Nucleus accumbens (tissue), 56 donors: ENCODE results near the gene VSIG10.
"Not testable (repeated sequence)": the region's sequence is repeated elsewhere in the genome, so short reads cannot be mapped to it uniquely, and the experiment has no call there.

Experiments used
- DNase-seq, 56 donors: peaks; one replicate each; lab custom pipeline; 2025; lab: John Stamatoyannopoulos, UW

VSIG10 gene

DNA sequence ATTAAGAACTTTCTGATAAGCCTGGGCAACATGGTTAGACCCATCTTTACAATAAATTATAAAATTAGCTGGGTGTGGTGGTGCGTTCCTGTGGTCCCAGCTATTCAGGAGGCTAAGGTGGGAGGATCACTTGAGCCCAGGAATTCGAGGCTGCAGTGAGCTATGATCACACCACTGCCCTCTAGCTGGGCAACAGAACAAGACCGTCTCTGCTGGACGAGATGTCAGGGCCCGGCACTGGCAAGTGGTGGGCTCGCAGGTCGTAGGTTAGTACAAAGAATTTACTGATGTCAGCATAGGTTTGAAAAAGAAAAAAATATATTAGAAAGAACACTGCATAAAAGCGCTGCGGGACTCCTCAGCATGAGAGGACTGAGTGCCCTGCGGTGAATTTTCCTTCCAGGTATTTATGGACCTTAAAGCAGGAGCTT is 15.7 kb upstream of the VSIG10 start:
- no peak for DNase-seq

DNA sequence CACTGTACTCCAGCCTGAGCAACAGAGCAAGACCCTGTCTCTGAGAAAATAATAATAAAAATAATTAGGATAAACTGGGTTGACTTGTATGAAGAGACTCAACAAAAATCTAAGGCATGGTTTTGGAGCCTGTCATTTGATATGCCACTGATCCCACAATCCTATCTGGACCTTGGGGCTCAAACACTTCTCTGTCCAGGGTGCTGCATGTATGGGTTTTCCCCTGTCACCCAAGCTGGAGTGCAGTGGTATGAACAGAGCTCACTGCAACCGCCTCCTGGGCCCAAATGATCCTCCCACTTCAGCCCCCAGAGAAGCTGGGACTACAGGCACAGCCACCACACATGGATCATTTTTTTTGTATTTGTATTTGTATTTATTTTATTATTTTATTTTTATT is 5.3 kb upstream of the VSIG10 start:
- no peak for DNase-seq

DNA sequence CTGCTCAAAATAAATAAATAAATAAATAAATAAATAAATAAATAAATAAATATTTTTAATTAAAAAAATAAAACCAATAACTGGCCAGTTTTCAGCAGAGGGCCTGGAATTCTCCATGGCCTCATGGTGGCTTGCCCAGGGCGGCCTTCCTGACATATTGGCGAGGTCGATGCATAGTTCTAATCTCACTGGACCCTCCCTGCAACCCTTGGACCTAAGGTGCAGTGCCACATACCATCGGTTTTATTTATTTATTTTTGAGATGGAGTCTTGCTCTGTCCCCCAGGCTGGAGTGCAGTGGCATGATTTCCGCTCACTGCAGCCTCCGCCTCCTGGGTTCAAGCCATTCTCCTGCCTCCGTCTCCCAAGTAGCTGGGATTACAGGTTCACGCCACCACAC is 3.9 kb upstream of the VSIG10 start:
- DNase-seq, result no peak

DNA sequence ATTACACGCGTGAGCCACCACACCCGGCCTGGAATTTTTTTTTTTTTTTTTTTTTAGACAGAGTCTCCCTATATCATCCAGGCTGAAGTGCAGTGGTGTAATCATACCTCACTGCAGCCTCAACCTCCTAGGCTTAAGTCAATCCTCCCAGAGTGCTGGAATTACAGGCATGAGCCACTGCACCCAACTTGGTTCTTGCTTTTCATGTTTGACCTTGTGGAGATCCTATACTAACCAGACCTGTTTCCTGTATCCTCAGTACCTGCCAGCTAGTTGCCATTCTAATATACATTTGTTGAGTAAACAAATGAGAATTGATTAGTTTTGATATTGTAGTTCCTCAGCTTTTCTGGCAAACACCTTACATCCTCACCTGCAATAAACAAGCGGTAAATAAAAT is 3.2 kb upstream of the VSIG10 start:
- no peak for DNase-seq

GRCh38 chr12:118103201-118103600 is 610 bp downstream of the VSIG10 start:
- peak in 17 of 56 donors; percentile 3 to 33 (median 22) for DNase-seq

DNA sequence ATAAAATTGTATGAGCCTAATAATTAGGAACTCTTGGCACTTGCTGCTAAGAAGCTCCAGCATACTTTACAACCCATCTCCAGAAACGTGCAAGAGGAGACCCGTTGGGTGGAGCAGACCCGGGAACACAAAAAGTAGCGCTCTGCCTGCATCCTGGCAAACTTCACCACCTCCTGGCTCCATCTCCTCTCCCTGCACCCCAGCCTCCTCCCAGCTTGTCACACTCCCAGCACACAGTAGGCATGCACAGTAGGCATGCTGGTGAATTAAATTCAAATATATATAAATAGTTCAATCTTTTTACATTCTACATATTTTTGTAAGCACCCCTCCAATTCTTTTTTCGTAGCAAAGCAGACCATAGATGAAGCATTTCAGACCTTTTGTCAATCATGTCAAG is 1.2 kb downstream of the VSIG10 start:
- no peak for DNase-seq

DNA sequence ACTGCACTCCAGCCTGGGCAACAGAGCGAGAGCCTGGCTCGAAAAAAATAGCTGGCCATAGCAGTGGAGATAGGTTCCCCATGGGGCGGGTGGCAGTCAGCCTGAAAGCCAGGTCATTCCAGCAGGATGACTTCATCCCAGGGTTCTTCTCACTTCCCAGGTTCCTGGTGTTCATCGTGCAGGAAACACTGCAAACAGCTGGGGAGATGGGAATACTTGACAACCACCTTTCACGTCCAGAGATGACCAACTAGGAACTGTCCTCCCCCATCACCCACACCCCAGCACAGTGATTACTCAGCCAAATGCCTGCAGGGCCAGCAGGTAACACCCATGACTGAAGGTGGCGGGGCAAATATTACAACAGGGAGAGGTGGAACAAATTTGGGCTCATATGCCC is 1.7 kb downstream of the VSIG10 start:
- no peak for DNase-seq

DNA sequence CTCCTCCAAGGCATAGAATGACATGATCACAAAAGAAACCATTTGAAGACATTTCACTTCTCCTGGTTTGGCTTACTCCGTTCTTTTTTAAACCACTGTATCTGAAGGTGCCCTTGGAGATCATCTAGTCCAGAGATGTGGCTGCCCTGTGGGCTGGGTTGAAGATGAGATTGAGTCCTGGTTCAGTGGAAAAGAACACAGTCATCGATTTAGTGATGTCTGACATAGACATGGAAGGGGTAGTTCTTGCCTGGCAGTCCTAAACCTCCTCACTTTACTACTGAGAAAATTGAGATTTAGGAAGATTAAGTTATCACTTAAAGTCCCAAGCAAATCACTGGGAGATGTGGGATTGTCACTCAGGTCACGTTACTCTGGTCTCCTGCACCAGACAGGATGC is 2.8 kb downstream of the VSIG10 start:
- DNase-seq, result no peak

DNA sequence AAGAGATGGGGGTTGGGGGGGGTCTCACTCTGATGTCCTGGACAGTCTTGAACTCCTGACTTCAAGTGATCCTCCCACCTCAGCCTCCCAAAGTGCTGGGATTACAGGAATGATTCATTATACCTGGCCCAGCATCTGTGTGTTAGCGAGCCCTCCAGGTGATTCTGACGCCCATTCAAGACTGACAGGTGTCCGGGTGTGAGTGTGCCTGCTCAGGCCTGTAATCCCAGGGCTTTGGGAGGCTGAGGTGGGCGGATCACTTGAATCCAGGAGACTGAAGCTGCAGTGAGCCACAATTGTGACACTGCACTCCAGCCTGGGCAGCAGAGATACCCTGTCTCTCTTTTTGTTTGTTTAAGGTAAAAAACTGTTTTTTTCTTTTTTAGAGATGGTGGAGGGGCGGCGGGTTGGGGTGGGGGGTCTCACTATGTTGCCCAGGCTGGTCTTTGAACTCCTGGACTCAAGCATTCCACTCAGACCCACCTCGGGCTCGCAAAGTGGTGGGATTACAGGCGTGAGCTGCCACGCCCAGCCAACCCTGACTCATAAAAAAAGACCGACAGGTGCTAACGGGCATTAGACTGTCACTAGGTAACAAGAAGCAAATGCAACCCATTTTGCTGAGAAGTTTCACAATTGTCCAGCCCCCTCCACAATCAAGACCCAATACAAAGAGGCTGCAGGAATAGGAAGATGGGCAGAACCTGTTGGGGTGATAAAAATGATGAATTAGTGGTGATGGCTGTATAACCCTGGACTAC is 4.7 kb downstream of the VSIG10 start:
- DNase-seq, result no peak

GRCh38 chr12:118098401-118098800 is 5.4 kb downstream of the VSIG10 start:
- no peak for DNase-seq

DNA sequence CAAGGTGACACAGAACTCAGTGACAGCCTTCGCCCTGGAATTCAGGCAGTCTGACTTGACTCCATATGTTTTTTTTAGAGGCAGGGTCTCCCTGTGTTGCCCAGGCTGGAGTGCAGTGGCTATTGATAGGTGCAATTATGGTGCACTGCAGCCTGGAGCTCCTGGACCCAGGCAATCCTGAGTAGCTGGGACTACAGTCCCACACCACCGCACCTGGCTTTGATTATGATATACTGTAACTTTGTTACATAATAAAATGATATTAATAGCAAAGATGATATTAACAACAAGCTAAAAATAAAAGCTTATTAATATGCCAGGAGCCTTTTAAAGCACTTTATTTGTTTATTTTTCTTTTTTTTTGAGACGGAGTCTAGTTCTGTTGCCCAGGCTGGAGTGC is 9.8 kb downstream of the VSIG10 start:
- no peak for DNase-seq

DNA sequence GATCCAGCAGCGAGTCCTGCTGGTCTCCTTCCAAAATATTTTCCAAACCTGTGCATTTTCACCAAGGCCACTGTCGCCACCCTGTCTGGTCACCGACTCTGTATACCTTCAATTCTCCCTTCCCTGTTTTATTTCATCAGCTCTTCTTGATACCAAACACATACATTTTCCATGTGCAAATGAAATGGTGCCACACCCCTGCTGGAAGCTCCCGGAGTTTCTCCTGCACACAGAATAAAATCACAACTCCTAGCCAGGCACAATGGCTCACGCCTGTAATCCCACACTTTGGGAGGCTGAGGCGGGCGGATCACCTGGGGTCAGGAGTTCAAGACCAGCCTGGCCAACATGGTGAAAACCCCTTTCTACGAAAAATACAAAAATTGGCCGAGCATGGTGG is 14.0 kb downstream of the VSIG10 start:
- DNase-seq, result no peak

GRCh38 chr12:118082161-118082560 is 21.6 kb downstream of the VSIG10 start:
- no peak for DNase-seq

DNA sequence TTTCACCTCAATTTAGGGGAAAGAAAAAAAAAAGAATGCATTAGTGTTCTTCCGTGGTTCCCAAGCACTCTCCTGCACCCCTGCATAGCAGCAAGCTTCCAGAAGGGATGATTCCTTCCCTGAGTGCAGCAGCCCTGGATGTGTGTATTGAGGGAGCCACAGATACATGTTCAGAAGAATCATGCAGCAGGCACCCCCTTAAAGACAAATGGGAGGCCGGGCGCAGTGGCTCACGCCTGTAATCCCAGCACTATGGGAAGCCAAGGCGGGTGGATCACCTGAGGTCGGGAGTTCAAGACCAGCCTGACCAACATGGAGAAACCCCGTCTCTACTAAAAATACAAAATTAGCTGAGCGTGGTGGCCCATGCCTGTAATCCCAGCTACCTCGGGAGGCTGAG is 22.3 kb downstream of the VSIG10 start:
- DNase-seq, result not testable (repeated sequence)

GRCh38 chr12:118073768-118074167 is 30.0 kb downstream of the VSIG10 start:
- no peak for DNase-seq

- no peak for DNase-seq
Measured at GRCh38 chr12:118070650-118071049, 33.2 kb downstream of the VSIG10 start.

DNA sequence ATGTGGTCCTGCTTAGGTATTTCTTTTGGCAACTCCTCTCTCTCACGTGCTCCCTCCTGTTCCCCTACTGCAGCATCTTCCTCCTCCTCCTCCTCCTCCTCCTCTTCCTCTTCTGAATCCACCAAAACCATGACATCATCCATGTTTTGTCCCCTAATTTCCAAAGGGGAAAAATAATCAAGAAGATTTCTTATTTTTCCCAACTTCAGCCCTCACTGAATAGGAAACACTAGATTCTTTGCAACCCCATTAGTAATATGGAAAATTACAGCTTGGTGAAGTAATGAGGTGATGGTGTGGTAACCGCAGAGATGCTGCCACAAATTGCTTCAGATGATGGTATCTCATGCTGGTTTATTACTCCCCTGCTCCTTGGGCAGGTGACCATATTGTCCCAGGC is 35.4 kb downstream of the VSIG10 start:
- DNase-seq, result no peak

- no peak for DNase-seq
Measured at GRCh38 chr12:118065380-118065779, 38.4 kb downstream of the VSIG10 start.

DNA sequence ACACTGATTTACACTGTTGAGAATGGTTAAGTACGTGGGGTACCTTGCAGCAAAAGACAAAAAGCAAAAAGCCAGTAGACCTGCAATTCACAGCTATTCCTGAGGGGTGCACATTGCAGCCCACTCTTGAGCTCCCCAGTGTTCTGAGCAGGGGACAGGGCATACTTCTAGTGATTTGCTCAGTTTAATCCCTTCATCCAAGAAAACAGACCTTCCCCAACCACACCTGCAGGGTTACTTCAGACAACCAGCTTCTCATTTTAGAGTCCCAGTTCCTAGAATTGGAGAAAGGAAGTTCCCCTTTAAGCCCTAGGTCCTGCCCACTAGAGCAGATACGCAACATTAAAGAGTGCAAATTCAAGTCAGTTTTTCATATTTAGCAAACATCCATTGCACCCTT is 39.2 kb downstream of the VSIG10 start:
- DNase-seq, result no peak

- DNase-seq, result no peak
Measured at GRCh38 chr12:118063576-118064391, 40.0 kb downstream of the VSIG10 start.

DNA sequence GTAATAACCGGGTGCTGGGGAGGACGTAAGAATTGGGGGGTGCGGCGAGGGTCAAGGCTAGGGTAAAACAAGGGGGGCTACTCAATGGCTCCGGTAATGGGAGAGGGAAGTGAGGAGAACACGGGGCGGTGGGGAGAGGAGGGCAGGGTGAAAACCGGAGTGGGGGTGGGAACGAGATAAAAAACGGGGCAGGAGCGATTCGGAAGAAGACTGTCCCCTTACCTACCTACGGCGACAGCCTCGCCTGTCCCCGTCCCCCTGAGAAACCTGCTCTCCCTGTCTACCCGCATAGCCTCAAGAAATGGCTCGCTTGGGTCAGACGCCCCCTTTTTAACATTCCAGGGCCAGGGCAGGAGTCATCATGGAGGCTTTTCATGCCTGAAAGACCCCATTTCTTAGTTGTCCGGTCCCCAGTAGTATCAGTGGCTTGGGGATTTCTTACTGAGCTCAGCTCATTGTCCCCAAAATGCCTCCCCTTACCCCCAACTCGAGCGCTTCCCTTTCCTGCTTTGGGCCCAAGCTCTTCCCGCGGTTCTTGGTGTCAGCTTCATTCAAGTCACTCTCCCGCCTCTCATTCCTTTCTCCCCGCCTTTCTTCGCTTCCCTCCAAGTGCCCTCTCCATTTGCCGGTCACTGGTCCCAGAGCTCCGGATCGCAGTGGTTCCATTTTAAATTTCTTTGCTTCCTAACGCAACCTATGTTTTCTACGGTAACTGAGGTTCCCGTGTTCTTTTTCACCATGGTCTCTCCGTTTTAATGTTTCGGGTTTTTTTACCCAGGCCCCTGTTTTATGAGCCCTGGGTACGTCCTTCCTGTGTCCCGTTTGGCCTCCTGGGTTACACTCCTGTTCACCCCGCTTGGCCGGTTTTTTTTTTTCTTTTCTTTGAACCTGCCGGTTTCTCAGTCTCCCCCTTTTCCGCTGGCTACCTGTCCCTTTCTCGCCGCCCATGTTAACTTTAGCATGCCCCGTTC is 41.7 kb downstream of the VSIG10 start:
- DNase-seq, result peak in 41 of 56 donors; percentile 4 to 48 (median 22)
